Activated gamma-delta T cell treated with Interleukin-2 at 50 U/mL for 16 hours (primary cell): ENCODE measurements around the gene THRSP.
"Not testable (repeated sequence)": the region's sequence is repeated elsewhere in the genome, so short reads cannot be mapped to it uniquely, and the experiment has no call there.

Source experiments
- DNase-seq: peaks from one replicate; pipeline ENCODE4 v3.0.0-alpha.2; 2020

THRSP gene

DNA sequence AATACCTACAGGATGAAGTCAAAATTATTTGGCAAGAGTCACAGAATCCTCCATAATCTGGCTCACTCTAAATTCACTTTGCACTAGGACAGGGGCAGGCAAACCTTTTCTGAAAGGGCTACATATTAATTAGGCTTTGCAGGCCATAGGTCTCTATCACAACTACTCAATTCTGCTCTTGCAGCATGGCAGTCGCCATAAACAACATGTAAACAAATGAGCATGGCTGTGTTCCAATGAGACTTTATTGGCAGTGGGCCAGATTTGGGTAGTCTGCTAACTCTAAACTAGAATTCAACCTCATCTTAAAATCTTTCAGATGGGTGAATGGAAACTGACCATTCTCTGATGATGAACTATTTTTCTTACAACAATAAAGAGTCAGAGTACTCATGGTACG is 5.8 kb downstream of the THRSP start:
- DNase-seq = no peak

DNA sequence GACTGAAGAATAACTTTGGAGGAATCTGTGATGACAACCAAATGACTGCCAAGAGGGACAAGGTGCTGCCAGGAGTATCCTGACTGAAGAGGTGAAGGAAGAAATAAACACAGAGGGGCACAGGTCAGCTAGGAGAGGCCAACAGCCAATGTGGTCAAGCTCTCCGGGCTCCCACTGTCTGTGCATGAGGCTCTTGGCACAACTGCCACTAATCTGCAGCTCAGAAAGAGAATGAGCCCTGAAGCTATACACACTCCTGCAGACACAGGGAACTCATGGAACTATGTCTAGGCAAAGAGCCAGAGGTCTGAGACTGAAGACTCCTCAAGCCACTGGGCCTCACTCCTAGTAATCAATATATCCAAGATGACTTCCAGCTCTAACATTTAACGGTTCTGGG is 7.0 kb downstream of the THRSP start:
- no peak for DNase-seq

DNA sequence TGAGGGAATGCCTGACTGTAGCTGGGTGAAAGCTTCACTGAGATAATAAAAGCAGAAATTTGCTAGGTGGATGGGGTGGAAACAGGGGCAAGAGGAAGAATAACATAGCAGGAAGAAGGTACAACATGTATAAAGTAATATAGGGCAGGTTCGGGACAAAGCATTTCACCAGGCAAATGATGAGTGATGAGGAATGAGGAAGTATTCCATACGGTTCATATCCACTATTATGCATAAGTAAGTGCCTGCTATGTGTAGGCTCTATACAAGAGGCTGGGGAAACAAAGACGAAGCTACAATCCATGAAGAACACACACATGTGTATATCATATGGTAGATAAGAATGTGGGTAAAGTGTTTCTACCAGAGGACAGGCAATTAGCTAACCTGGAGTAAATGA is 8.1 kb downstream of the THRSP start:
- DNase-seq = no peak

- DNase-seq = no peak
These were observed 8.8 kb downstream of the THRSP start for GRCh38 chr11:78072455-78072854.

DNA sequence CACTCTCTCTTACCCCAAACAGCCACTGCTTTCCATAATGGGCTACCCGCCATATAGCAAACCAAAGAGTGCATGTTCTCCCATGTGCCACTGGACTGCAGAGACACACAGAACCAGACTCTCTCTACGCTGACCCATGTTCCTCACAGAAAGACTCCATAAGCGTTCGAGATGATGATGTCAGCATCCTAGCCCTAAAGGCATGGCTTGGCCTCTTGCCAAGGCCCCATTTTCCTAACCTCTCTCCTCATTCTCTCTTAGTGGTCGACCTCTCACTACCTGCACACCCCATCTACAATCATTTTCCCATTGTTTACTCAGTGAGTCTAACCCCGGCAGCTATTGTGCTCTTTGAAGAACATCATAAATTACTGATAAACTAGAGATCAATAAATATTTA is 11.1 kb downstream of the THRSP start:
- no peak for DNase-seq

DNA sequence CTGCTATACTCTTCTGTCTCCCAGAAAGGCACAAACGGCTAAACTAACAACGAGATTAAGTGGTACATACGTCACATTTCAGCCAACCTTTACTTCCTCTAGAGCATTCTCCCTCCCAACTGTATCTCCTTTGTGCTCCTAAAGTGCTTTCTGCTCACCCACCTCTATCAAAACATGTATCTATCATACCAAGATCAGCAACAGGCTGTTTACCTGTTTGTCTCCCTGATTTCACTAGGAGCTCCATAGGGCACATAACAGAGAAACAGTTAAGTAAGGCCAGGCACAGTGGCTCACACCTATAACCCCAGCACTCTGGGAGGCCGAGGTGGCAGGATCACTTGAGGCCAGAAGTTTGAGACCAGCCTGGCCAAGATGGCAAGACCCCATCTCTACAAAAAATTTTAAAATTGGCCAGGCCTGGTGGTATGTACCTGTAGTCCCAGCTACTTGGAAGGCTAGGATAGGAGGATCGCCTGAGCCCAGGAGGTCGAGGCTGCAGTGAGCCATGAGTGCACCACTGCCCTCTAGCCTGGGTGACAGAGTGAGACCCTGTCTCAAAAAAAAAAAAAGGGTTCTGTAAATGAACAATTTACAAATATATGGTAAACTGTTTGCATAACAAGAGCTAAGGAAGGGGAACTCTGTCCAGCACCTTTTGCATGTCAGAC is 13.2 kb downstream of the THRSP start:
- DNase-seq = no peak

GRCh38 chr11:78077592-78077991 is 13.9 kb downstream of the THRSP start:
- not testable (repeated sequence) for DNase-seq

DNA sequence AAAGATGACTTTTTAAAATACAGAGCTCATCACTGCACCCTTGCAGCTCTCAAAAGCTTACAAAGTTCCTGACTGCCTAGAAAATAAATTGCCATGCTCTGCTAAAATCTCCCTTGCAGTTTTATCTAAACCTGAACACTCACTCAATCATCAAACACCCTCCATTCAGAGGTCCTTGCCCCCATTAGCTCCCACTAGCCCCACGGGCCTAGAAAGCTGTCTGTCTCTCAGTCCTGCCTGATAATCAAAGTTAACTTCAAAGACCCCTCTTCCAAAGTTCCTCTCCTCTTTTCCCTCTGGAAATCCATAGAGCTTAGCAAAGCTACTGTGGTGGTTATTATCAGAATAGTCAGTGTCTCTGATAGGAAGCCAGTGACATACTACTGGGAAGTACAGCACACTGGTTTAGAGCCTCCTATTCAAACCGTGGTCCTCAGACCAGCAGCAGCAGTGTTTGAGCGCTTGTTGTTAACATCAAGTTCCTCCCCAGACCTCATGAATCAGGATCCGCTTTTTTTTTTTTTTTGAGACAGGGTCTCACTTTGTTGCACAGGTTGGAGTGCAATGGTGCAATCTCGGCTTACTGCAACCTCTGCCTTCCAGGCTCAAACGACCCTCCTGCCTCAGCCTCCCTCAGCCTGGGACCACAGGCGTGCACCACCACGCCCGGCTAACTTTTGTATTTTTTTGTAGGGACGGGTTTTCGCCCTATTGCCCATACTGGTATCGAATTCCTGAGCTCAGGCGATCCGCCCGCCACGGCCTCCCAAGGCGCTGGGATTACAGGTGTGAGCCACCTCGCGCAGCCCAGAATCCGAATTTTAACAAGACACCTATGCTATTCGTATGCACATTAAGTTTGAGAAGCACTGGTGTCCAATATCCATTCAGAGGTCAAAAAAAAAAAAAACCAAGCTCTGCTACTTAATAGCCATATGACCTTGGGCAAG is 14.8 kb downstream of the THRSP start:
- no peak for DNase-seq

- peak; percentile 58 for DNase-seq
These were observed 15.8 kb downstream of the THRSP start, which contains the start of gene NDUFC2 for GRCh38 chr11:78079232-78080083. NDUFC2 (minus strand) TSS chr11:78079862; CDS start chr11:78079744, 118 bp downstream.

- DNase-seq = no peak
These were observed 16.6 kb downstream of the THRSP start for GRCh38 chr11:78080084-78080817.

DNA sequence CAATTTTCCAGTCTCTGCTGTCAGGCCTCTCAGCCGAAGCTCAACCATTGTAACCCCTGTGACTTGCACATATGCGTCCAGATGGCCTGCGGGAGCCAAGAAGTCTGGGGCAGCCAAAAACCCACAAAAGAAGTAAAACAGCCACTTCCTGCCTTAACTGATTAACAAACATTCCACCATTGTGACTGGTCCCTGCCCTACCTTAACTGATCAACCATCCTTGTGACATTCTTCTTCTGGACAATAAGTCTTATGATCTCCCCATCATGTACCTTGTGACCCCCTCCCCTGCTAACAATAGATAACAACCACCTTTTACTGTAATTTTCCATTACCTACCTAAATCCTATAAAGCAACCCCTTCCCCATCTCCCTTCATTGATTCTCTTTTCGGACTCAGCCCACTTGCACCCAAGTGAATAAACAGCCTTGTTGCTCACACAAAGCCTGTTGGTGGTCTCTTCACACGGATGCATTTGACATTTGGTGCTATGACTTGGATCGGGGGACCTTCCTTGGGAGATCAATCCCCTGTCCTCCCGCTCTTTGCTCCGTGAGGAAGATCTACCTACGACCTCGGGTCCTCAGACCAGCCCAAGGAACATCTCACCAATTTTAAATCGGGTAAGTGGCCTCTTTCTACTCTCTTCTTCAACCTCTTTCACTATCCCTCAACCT is 17.3 kb downstream of the THRSP start:
- DNase-seq = no peak

GRCh38 chr11:78081583-78081982 is 17.9 kb downstream of the THRSP start:
- peak; percentile 7 for DNase-seq

DNA sequence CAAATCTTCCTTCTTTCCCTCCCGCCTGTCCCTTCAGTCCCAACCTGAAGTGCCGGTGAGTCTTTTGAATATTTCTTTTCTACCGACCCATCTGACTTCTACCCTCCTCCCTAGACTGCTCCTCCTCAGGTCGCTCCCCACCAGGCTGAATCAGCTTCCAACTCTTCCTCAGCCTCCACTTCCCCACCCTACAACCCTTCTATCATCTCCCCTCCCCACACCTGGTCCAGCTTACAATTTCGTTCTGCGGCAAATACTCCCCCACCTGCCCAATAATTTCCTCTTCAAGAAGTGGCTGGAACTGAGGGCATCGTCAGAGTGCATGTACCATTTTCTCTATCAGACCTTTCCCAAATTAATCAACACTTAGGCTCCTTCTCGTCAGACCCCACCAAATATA is 18.5 kb downstream of the THRSP start:
- DNase-seq = no peak

- DNase-seq = no peak
These were observed 19.4 kb downstream of the THRSP start for GRCh38 chr11:78083021-78083420.

GRCh38 chr11:78084506-78084905 is 20.8 kb downstream of the THRSP start:
- not testable (repeated sequence) for DNase-seq

DNA sequence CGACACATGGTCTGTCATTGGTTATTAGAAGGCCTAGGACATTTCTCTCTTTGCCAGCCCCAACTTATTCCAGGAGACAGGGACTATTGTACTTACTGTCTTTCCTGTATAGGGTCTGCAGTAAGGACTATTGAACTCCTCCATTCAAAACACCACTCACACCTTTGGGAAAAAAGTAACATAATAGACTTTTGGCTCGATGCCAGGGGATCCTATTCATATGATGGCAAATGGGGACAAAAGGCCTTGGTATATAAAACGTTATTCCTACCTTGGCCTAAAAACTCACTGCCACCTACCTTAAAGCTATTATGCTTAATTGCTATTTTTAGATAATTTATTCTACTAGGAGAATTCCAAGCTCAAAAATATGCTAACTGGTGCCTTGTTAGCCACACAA is 22.3 kb downstream of the THRSP start:
- no peak for DNase-seq

- not testable (repeated sequence) for DNase-seq
These were observed 22.9 kb downstream of the THRSP start for GRCh38 chr11:78086521-78087074.

DNA sequence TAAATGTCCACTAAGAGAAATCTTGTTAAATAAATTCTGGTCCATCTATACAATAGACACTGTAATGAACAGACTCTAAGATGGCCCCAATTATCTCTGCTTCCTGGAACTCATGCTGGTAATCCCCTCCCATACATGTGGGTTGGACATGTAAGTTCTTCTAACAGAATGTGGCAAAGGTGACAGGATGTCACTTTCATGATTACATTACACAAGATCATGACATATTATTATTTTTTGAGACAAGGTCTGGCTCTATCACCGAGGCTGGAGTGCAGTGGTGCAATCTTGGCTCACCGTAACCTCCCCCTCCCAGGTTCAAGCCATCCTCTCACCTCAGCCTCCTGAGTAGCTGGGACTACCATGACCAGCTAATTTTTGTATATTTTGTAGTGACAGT is 30.6 kb downstream of the THRSP start:
- no peak for DNase-seq

DNA sequence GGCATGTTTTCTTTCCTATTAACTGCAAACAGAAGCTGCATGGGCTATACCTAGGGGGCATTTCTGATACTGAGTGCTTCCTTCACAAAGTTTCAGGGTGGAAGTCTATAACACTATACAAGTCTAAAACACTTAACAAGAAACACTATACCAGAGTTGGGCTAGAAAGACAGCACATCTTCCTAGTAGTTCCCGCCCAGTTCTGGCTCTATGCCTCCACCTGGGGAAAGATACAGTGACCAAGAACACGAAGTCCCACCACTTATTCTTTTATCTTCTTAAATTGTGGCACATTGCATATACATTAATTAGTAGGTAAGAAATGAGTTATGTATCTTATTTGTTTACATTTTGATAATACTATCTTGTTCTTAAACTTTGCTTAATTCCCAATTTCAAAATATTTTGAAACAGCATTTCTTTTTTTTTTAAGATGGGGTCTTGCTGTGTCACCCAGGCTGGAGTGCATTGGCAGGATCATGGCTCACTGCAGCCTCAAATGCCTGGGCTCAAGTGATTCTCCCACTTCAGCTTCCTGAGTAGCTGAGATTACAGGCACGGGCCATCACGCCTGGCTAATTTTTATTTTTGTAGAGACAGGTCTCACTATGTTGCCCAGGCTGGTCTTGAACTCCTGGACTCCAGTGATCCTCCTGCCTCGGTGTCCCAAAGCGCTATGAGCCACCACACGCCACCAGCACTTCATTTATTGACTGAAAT is 34.2 kb downstream of the THRSP start:
- DNase-seq = no peak

DNA sequence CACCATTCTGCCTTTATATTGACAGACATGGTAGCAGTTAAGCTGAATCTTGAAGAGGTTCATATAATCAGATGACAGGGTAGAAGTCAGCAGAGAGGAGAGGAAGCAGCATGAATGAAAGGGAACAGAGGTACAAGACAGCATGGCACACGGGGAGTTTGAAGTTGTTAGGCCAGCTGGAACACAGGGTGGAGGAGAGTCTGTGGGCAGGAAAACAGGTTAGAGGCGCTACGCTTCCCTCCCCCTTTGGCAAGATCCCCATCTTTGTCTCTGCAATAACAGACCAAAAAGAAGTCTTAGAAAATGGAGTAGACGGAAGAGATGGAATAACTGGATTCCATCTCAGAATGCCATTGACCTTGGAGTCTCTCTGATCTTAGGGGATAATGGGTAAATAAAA is 36.0 kb downstream of the THRSP start:
- DNase-seq = no peak

DNA sequence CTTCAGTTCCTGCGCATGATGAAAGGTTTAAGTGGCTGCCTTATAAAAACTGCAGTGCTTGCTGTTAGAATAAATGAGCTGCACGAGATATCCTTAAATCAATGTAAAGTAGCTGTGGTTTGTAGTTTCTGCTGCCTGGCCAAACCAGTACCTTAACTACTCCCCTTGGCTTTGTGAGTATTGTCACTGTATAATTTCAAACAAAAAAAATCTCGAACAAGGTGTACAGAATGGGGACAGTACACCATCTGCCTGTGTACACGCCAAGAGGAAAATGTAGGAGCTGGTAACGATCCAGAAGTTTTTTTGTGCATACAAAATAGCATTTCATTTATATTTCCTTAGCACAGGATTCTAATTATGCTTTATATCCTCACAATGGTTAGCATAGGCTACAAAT is 36.6 kb downstream of the THRSP start:
- DNase-seq = no peak
